ENCODE results near the gene AMBRA1.

AMBRA1 gene

GRCh38 chr11:46347637-46348311 is 246.0 kb downstream of the AMBRA1 start:
- DNase-seq (ENCODE audit: insufficient read length, low spot score) (no peak), FAIRE-seq (no peak)
- TF ChIP-seq CTCF (IDR thresholded peaks at IDR 0.05; ENCODE audit: insufficient read depth, missing control alignments): no peak

GRCh38 chr11:46346886-46347636 is 246.8 kb downstream of the AMBRA1 start, which contains the start of gene DGKZ:
TSS of gene DGKZ (plus strand) at chr11:46347463. CDS start at chr11:46347660, 197 bp downstream.
- no peak for FAIRE-seq
- peak; percentile 64 for TF ChIP-seq CTCF (IDR thresholded peaks at IDR 0.05; ENCODE audit: insufficient read depth, missing control alignments)
- peak; percentile 76 for DNase-seq (ENCODE audit: insufficient read length, low spot score)
